Retinal pigment epithelial cell (primary cell): Measurements from ENCODE around the gene METTL4.

Experiments used
- DNase-seq: peaks from one replicate; pipeline ENCODE4 v3.0.0-alpha.2; 2010; ENCODE audit warnings: low read depth
- H3K4me3 ChIP-seq: 2 replicates; pipeline ENCODE4 v1.5.1; 2011; ENCODE audit warnings: mild to moderate bottlenecking, low read length, control low read depth, moderate library complexity
- TF ChIP-seq, protein P1 (sequence below): conservative IDR thresholded peaks from 2 replicates; pipeline ENCODE4 v1.5.1; 2011; ENCODE audit warnings: low read depth, low read length, control low read depth, inconsistent platforms

METTL4 gene, protein sequence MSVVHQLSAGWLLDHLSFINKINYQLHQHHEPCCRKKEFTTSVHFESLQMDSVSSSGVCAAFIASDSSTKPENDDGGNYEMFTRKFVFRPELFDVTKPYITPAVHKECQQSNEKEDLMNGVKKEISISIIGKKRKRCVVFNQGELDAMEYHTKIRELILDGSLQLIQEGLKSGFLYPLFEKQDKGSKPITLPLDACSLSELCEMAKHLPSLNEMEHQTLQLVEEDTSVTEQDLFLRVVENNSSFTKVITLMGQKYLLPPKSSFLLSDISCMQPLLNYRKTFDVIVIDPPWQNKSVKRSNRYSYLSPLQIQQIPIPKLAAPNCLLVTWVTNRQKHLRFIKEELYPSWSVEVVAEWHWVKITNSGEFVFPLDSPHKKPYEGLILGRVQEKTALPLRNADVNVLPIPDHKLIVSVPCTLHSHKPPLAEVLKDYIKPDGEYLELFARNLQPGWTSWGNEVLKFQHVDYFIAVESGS

DNA sequence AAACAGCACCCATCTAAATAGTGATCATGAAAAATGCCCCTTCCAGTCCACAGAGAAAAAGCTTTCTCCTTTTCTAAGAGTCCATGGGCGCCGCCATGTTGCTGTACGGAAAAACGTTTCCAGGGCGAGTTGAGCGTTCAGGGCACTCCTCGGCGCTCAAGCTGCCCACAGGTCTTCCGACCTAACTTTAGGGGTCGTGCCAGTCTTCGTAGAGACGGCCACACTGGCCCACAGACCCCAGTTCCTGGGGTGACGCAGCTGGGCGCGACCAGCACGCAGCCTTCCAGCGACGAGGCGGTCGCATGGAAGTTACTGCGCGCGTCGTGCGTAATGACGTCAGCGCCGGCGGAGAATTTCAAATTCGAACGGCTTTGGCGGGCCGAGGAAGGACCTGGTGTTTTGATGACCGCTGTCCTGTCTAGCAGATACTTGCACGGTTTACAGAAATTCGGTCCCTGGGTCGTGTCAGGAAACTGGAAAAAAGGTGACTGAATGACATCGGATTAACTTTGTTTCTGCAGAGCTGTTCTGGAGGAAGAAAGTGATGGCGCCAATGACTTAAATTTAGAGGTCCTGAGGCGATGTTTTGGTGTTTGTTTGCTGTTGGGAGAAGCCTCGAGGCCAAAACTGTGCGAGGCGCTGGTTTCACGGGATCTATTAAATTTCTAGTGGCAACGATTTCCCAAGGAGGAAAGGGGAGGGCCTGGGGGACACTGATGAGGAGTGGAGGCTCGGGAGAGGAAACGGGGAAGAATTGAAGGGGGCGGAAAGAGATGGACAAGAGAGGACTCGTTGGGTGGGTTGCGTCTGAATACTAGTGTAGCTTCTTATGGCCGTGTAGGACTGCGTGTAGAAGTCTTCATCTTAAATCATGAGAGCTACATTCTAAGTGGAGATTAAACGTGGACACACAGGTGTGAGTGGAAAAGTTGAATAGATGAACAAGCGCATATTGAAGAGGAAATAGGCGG lies at the start of gene METTL4, which contains the start of gene NDC80:
TSS of gene METTL4 (minus strand) at position 306 of the 971 bp plus-strand sequence. CDS start 4,289 bp downstream, outside the sequence.
TSS of gene NDC80 (plus strand) at position 358 of the 971 bp plus-strand sequence. CDS start 1,429 bp downstream, outside the sequence.
- TF ChIP-seq, protein P1, sequence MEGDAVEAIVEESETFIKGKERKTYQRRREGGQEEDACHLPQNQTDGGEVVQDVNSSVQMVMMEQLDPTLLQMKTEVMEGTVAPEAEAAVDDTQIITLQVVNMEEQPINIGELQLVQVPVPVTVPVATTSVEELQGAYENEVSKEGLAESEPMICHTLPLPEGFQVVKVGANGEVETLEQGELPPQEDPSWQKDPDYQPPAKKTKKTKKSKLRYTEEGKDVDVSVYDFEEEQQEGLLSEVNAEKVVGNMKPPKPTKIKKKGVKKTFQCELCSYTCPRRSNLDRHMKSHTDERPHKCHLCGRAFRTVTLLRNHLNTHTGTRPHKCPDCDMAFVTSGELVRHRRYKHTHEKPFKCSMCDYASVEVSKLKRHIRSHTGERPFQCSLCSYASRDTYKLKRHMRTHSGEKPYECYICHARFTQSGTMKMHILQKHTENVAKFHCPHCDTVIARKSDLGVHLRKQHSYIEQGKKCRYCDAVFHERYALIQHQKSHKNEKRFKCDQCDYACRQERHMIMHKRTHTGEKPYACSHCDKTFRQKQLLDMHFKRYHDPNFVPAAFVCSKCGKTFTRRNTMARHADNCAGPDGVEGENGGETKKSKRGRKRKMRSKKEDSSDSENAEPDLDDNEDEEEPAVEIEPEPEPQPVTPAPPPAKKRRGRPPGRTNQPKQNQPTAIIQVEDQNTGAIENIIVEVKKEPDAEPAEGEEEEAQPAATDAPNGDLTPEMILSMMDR = no peak
- peak; percentile 65 for DNase-seq
- peak within 1 kb of the TSS; percentile 96 for H3K4me3 ChIP-seq

DNA sequence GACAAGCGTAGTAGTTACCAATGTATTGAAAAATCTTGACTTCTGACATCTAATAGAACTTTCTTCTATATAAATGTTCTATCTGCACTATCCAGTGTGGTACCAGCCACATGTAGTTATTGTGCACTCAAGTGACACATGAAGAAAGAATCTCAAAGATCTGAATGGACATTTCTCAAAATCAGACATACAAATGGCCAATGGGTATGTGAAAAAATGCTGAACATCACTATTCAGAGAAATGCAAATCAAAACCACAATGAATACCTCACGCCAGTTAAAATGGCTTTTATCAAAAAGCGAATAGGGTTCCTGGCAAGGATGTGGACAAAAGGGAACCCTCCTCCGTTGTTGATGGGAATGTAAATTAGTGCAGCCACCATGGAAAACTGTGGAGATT lies 46.7 kb upstream of the METTL4 start:
- no peak for DNase-seq
- TF ChIP-seq, protein P1 = no peak
- H3K4me3 ChIP-seq = no peak overlapping the region

DNA sequence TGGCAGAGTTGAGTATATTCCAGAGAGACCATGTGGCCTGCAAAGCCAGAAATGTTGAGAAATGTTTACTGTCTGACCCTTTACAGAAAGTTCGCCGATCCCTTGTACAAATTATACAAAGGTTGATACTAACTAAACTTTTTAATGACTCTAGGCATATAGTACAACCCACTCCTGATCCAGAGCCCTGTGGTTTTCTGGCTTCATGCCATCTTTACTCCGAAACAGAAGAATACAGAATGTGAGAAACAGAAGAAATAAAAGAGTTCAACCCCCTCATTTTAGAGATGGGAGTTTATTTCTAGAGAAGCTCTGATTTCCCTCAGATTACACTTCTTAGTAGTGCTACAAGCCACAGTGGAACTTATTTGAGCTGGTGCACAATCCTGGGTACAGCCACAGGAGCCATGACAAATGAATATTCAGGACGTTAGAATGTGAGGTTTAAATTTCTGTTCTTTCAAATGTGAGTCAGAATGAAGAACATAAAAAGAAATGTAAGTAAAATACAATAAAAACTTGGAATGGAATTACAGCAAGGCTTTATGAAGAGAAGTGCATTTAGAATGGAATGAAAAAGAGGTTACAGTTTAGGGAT lies 46.2 kb upstream of the METTL4 start:
- no peak overlapping the region for H3K4me3 ChIP-seq
- DNase-seq = no peak
- TF ChIP-seq, protein P1 = no peak

DNA sequence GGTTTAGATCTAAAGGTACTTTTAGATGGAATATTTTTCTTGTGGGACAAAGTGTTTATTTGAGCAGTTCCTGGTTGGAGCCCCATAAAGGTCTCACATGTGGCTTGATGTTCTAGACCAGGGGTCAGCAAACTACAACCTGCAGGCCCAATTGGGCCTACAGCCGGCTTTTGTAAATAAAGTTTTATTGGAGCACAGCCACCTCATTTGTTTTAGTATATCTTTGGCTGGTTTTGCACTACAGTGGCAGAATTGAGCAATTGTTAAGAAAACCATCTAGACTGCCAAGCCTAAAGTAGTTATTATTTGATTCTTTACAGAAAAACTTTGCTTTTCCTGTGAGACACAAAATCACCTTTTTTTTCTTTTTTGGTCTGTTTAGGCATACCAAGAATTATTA lies 41.7 kb upstream of the METTL4 start:
- DNase-seq = no peak
- TF ChIP-seq, protein P1 = no peak
- no peak overlapping the region for H3K4me3 ChIP-seq

DNA sequence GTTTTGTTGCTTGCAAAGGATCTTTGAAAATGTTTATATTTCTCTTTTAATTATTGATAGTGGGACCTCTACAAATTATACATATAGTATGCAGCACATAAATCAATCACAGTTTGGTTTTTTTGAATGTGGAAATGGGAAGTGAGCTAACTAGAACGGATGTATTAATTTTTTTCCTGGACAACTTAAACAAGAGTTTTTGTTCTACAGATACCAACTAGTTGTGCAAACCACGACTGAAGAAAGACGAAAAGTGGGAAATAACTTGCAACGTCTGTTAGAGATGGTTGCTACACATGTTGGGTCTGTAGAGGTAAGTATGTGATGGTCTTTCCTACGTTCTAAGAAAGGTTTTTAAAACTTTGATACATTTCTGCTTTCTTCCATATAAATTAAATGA lies 39.2 kb upstream of the METTL4 start:
- TF ChIP-seq, protein P1 = no peak
- no peak for DNase-seq
- no peak overlapping the region for H3K4me3 ChIP-seq

DNA sequence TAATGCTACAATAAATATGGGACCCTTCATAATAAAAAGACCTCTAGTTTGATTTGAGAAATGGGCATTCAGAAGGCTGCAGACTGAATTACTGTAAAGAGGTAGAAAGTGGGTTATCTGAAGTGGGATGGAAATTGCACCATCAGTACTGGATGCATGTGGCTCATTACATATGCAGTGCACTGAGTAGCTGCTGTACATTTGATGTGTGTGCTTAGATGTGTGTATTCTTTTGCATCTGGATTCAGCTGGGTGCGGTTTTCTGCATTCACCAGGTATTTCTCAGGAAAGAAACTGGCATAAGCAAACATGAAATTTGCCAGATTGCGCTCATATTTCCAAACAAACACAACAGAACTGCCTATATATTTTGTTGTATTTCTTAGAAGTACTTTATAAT lies 38.3 kb upstream of the METTL4 start:
- no peak for DNase-seq
- no peak overlapping the region for H3K4me3 ChIP-seq
- TF ChIP-seq, protein P1 = no peak
